Stomach (tissue), 9 donors: ENCODE measurements around the gene EEF2K. TPM values are rescaled to one million over a fixed set of nuclear protein-coding genes. Genes with fewer than 3 reads are reported as not detected.

Experiments used
- DNase-seq, 2 donors: peaks; one replicate each; pipeline versions ENCODE4 v3.0.0 to v3.0.0-alpha.2; 2013 to 2019
- H3K27ac ChIP-seq, 5 donors: fragments of 200-600 bp in 4 of 5; sonication (generic) in 4 of 5; one replicate each; pipeline ENCODE4 v1.5.1; 2013 to 2019; ENCODE audit warnings: mild to moderate bottlenecking in 1 of 5, moderate library complexity in 1 of 5
- H3K27me3 ChIP-seq, 3 donors: fragments of 200-600 bp; sonication (generic); one replicate each; pipeline ENCODE4 v1.5.1; 2017 to 2019; ENCODE audit warnings: mixed run types in 1 of 3
- H3K36me3 ChIP-seq, 4 donors: fragments of 200-600 bp; sonication (generic); 1 replicate in 3 of 4; 2 replicates in 1 of 4; pipeline ENCODE4 v1.5.1; 2016 to 2019
- H3K4me1 ChIP-seq, 4 donors: fragments of 200-600 bp; sonication (generic); one replicate each; pipeline ENCODE4 v1.5.1; 2016 to 2019
- H3K4me3 ChIP-seq, 4 donors: fragments of 200-600 bp; sonication (generic) in 3 of 4; one replicate each; pipeline ENCODE4 v1.5.1; 2016 to 2019; ENCODE audit warnings: mild to moderate bottlenecking in 1 of 4
- H3K9me3 ChIP-seq, 4 donors: fragments of 200-600 bp; sonication (generic); one replicate each; pipeline ENCODE4 v1.5.1; 2016 to 2019
- CTCF ChIP-seq, 7 experiments: fragments of 450-650 bp in 4 of 7; fragments of 200-600 bp in 3 of 7; sonication (generic) in 3 of 7; IDR thresholded peaks; one replicate each; pipeline ENCODE4 v1.5.1; 2016 to 2019; ENCODE audit warnings: antibody characterized with exemption in 7 of 7, control low read depth in 2 of 7, mild to moderate bottlenecking in 1 of 7
- EP300 ChIP-seq: sonication (generic); formaldehyde crosslinking; IDR thresholded peaks from one replicate; pipeline ENCODE4 v1.6.1; 2017; ENCODE audit warnings: antibody characterized with exemption
- POLR2A ChIP-seq, 4 donors: fragments of 450-650 bp; IDR thresholded peaks; one replicate each; pipeline ENCODE4 v1.6.1; 2016; ENCODE audit warnings: antibody characterized with exemption in 4 of 4, control low read depth in 2 of 4, mild to moderate bottlenecking in 1 of 4, moderate library complexity in 1 of 4
- POLR2AphosphoS5 ChIP-seq, 3 donors: sonication (generic); formaldehyde crosslinking; IDR thresholded peaks; one replicate each; pipeline ENCODE4 v1.6.1; 2016; ENCODE audit warnings: antibody characterized with exemption in 3 of 3
- WGBS, 5 donors: extraction: QIAGEN DNeasy Blood & Tissue Kit in 3 of 5; methylation state at CpG; one replicate each; pipeline versions ENCODE4 v1.1.5 to v1.1.7; 2013 to 2018; 5-methylcytosine and 5-hydroxymethylcytosine counted together
- intact Hi-C: fragments of 100-400 bp; cut with DNase I; formaldehyde crosslinking; loops from one replicate; pipeline ENCODE4 v1.15.1; 2023; ENCODE audit warnings: low total_unique reads
- polyA plus RNA-seq, 3 donors: library from polyadenylated mRNA; stranded (reverse); fragments of 200-250 nt; gene quantifications; one replicate each; pipeline ENCODE4 v1.2.3, GENCODE V29; 2013
- total RNA-seq, 5 donors: library from RNA; depleted of rRNA; stranded (reverse); fragments of >200 nt; gene quantifications; one replicate each; pipeline versions ENCODE4 v1.1.0 to v1.2.3, GENCODE V29; 2014 to 2016
- donor health status: healthy with polysubstance abuse.
- donor health status: Bipolar disorder and iron deficiency.
- donor health status: healthy.

Gene EEF2K
- total and polyA plus RNA-seq, 8 donors, result 3.4 to 170 (median 27.1) TPM

GRCh38 chr16:22265351-22265750 is 59.3 kb downstream of the EEF2K start:
- no peak for DNase-seq
- WGBS, 5 donors, result 87 to 92% (median 88%) methylated on average over 5 of the region's 5 CpGs

GRCh38 chr16:22266546-22266945 is 60.5 kb downstream of the EEF2K start:
- no peaks in the 10 kb centered on the region for H3K9me3 ChIP-seq
- H3K27me3 ChIP-seq, result no peaks in the 10 kb centered on the region
- TF ChIP-seq EP300 (no peak), CTCF (IDR thresholded peaks at IDR 0.05) (no peak), POLR2AphosphoS5 (IDR thresholded peaks at IDR 0.05) (no peak), POLR2A (IDR thresholded peaks at IDR 0.05) (no peak)
- H3K4me3 ChIP-seq, result no peak overlapping the region
- H3K4me1 ChIP-seq, result no peaks in the 10 kb centered on the region
- H3K36me3 ChIP-seq, result peaks cover 57 to 100% (median 100%) of the 10 kb centered on the region in 4 donors
- H3K27ac ChIP-seq, result no peak overlapping the region
- DNase-seq, result no peak
- intact Hi-C loops, result no loop called here
- WGBS, 5 donors, result 95 to 99% (median 97%) methylated on average over 9 to 19 of the region's 19 CpGs

More at GRCh38 chr16:22265351-22265750, 59.3 kb downstream of the EEF2K start:
- H3K9me3 ChIP-seq, result no peaks in the 10 kb centered on the region
- no peaks in the 10 kb centered on the region for H3K4me1 ChIP-seq
- intact Hi-C loops, result no loop called here
- TF ChIP-seq CTCF (IDR thresholded peaks at IDR 0.05) (no peak), EP300 (no peak), POLR2AphosphoS5 (IDR thresholded peaks at IDR 0.05) (no peak), POLR2A (IDR thresholded peaks at IDR 0.05) (no peak)
- no peak overlapping the region for H3K27ac ChIP-seq
- H3K36me3 ChIP-seq, result peaks cover 59 to 100% (median 100%) of the 10 kb centered on the region in 4 donors
- no peaks in the 10 kb centered on the region for H3K27me3 ChIP-seq
- no peak overlapping the region for H3K4me3 ChIP-seq

GRCh38 chr16:22267764-22268163 is 61.7 kb downstream of the EEF2K start:
- peaks cover 50 to 100% (median 100%) of the 10 kb centered on the region in 4 donors for H3K36me3 ChIP-seq
- peaks cover 0 to 4% (median under 1%) of the 10 kb centered on the region in 4 donors for H3K4me1 ChIP-seq
- intact Hi-C loops, result no loop called here
- no peak for TF ChIP-seq POLR2AphosphoS5 (IDR thresholded peaks at IDR 0.05)
- no peak for TF ChIP-seq POLR2A (IDR thresholded peaks at IDR 0.05)
- no peak for TF ChIP-seq CTCF (IDR thresholded peaks at IDR 0.05)
- no peak for TF ChIP-seq EP300
- DNase-seq, result no peak
- WGBS, 5 donors, result 81 to 87% (median 87%) methylated on average over 8 of the region's 8 CpGs
- H3K27ac ChIP-seq, result no peak overlapping the region
- H3K4me3 ChIP-seq, result no peak overlapping the region
- no peaks in the 10 kb centered on the region for H3K27me3 ChIP-seq
- no peaks in the 10 kb centered on the region for H3K9me3 ChIP-seq

- no peak for DNase-seq
- intact Hi-C loops, result no loop called here
- Histone ChIP-seq H3K36me3 (peaks cover 56 to 100% (median 100%) of the 10 kb centered on the region in 4 donors), H3K4me3 (no peak overlapping the region), H3K4me1 (peaks cover 0 to 9% (median 4%) of the 10 kb centered on the region in 4 donors), H3K27me3 (no peaks in the 10 kb centered on the region), H3K9me3 (no peaks in the 10 kb centered on the region), H3K27ac (no peak overlapping the region)
- no peak for TF ChIP-seq POLR2AphosphoS5 (IDR thresholded peaks at IDR 0.05)
- TF ChIP-seq CTCF (IDR thresholded peaks at IDR 0.05), result no peak
- no peak for TF ChIP-seq EP300
- no peak for TF ChIP-seq POLR2A (IDR thresholded peaks at IDR 0.05)
- 91 to 97% (median 96%) methylated on average over 3 of the region's 3 CpGs for WGBS, 5 donors
Observed at GRCh38 chr16:22270525-22270924, 64.4 kb downstream of the EEF2K start.
